SU-DHL-6 (cell line): Measurements from ENCODE around the gene ULBP2.
"Not testable (repeated sequence)": the region's sequence is repeated elsewhere in the genome, so short reads cannot be mapped to it uniquely, and the experiment has no call there.

Experiments used
- H2AFZ ChIP-seq: fragments of 200-600 bp; sonication (generic); 2 replicates; pipeline ENCODE4 v1.6.1; 2014; ENCODE audit warnings: low read depth, mild to moderate bottlenecking, moderate library complexity, mixed read lengths, antibody characterized with exemption, low read length; ENCODE audit not compliant: severe bottlenecking
- H3F3A ChIP-seq: fragments of 200-600 bp; shearing (Covaris generic); 2 replicates; pipeline ENCODE4 v1.6.0; 2016; ENCODE audit warnings: antibody characterized with exemption, mild to moderate bottlenecking; ENCODE audit not compliant: insufficient read depth
- H3K27ac ChIP-seq: fragments of 200-600 bp; sonication (generic); 2 replicates; pipeline ENCODE4 v1.5.1; 2016; ENCODE audit warnings: low read depth, mild to moderate bottlenecking, low read length, moderate library complexity, mixed read lengths
- H3K27me3 ChIP-seq: fragments of 200-600 bp; sonication (generic), shearing (Covaris generic); 2 replicates; pipeline ENCODE4 v1.6.0; 2014; ENCODE audit warnings: mild to moderate bottlenecking, low read length
- H3K36me3 ChIP-seq: fragments of 200-600 bp; sonication (generic); 2 replicates; pipeline ENCODE4 v1.6.1; 2014; ENCODE audit warnings: mild to moderate bottlenecking, low read length, mixed read lengths
- H3K4me2 ChIP-seq: fragments of 300-600, 200-600 bp; shearing (Covaris generic), sonication (generic); 2 replicates; pipeline ENCODE4 v1.6.0; 2014; ENCODE audit warnings: low read length, low read depth, mild to moderate bottlenecking; ENCODE audit not compliant: poor library complexity, severe bottlenecking
- H3K4me3 ChIP-seq: fragments of 200-600 bp; sonication (generic); 2 replicates; pipeline ENCODE4 v1.5.1; 2014; ENCODE audit warnings: antibody characterized with exemption, low read length, mild to moderate bottlenecking, mixed read lengths; ENCODE audit not compliant: insufficient read depth, poor library complexity, severe bottlenecking
- H3K79me2 ChIP-seq: fragments of 200-600 bp; sonication (generic); 2 replicates; pipeline ENCODE4 v1.6.1; 2014; ENCODE audit warnings: mild to moderate bottlenecking, low read length, moderate library complexity; ENCODE audit not compliant: insufficient read depth
- H3K9ac ChIP-seq: fragments of 200-600 bp; sonication (generic); 2 replicates; pipeline ENCODE4 v1.7.0; 2014; ENCODE audit warnings: mild to moderate bottlenecking, low read length
- H3K9me2 ChIP-seq: fragments of 200-600 bp; sonication (generic); replicated peaks from 2 replicates; pipeline ENCODE4 v1.6.1; 2014; ENCODE audit warnings: low read length; ENCODE audit not compliant: insufficient read depth
- H3K9me3 ChIP-seq: fragments of 200-600 bp; sonication (generic); 2 replicates; pipeline ENCODE4 v1.6.1; 2014; ENCODE audit warnings: low read length, mixed read lengths; ENCODE audit not compliant: insufficient read depth
- H4K20me1 ChIP-seq: fragments of 200-600 bp; sonication (generic); 2 replicates; pipeline ENCODE4 v1.6.1; 2014; ENCODE audit warnings: low read depth, mild to moderate bottlenecking, antibody characterized with exemption, low read length, moderate library complexity, mixed read lengths
- EZH2phosphoT487 ChIP-seq: fragments of 200-600 bp; sonication (generic), shearing (Covaris generic); conservative IDR thresholded peaks from 2 replicates; pipeline ENCODE4 v1.6.1; 2018; ENCODE audit warnings: mild to moderate bottlenecking, antibody characterized with exemption, low read length, moderate library complexity, mixed read lengths
- TF ChIP-seq, protein P1 (sequence below): fragments of 200-600 bp; sonication (generic); IDR thresholded peaks from one replicate; pipeline ENCODE4 v1.5.1; 2017; ENCODE audit warnings: antibody characterized with exemption, mild to moderate bottlenecking, low read length, moderate library complexity; ENCODE audit not compliant: insufficient read depth, poor library complexity, severe bottlenecking

The ULBP2 gene

DNA sequence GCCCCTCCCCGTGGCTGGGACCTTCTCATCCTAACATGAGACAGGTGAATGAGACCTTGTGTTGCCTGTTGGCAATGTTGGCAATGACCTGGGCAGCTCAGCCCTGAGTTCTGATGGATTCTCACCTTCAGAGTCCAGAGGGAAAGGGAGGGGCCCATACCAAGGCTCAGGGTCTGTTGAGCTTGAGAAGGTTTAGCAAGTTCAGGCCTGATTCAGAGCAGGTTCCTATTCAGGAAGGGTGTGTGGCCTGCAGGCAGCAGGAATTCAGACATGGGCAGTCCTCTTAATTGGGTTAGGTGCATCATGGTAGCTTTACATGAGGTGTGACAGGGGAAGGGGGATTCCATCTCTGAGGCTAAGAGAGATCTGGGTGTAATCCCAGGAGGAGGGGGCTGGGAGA is 5.7 kb downstream of the ULBP2 start:
- H3K9me2 ChIP-seq, H3F3A ChIP-seq, H3K9me3 ChIP-seq, H3K79me2 ChIP-seq, H3K4me3 ChIP-seq, H3K27ac ChIP-seq, H3K36me3 ChIP-seq, H4K20me1 ChIP-seq, H3K4me2 ChIP-seq, H2AFZ ChIP-seq, H3K9ac ChIP-seq, H3K27me3 ChIP-seq: not testable (repeated sequence)

DNA sequence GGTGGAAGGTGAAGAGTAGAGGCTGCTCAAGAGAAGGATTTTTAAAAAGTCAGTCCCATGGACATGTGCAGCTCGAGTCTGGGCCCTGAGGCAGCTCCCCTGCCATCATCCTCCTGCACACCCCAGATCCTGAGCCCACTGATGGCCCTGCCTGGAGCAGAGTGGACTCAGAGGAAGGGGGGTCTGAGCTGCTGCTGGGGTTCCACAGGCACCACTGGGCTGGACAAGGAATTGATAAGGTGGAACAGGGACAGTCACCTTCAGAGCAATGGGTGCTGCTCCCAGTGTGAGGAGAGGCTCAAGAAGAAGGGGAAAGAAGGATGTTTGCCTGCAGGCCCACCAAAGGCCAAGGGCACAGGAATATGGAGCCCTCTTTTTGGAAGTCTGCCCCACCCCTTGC is 6.2 kb downstream of the ULBP2 start:
- no peak overlapping the region for H2AFZ ChIP-seq
- no peaks in the 10 kb centered on the region for H3F3A ChIP-seq
- no peak for TF ChIP-seq EZH2phosphoT487
- TF ChIP-seq, protein P1, sequence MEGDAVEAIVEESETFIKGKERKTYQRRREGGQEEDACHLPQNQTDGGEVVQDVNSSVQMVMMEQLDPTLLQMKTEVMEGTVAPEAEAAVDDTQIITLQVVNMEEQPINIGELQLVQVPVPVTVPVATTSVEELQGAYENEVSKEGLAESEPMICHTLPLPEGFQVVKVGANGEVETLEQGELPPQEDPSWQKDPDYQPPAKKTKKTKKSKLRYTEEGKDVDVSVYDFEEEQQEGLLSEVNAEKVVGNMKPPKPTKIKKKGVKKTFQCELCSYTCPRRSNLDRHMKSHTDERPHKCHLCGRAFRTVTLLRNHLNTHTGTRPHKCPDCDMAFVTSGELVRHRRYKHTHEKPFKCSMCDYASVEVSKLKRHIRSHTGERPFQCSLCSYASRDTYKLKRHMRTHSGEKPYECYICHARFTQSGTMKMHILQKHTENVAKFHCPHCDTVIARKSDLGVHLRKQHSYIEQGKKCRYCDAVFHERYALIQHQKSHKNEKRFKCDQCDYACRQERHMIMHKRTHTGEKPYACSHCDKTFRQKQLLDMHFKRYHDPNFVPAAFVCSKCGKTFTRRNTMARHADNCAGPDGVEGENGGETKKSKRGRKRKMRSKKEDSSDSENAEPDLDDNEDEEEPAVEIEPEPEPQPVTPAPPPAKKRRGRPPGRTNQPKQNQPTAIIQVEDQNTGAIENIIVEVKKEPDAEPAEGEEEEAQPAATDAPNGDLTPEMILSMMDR = no peak
- no peak overlapping the region for H3K4me3 ChIP-seq
- H3K9ac ChIP-seq = no peak overlapping the region
- H3K79me2 ChIP-seq = no peaks in the 10 kb centered on the region
- no peak overlapping the region for H3K4me2 ChIP-seq
- H4K20me1 ChIP-seq = no peaks in the 10 kb centered on the region
- H3K27me3 ChIP-seq = no peaks in the 10 kb centered on the region
- no peaks in the 10 kb centered on the region for H3K36me3 ChIP-seq
- H3K9me2 ChIP-seq = no peaks in the 10 kb centered on the region
- no peaks in the 10 kb centered on the region for H3K9me3 ChIP-seq
- no peak overlapping the region for H3K27ac ChIP-seq

DNA sequence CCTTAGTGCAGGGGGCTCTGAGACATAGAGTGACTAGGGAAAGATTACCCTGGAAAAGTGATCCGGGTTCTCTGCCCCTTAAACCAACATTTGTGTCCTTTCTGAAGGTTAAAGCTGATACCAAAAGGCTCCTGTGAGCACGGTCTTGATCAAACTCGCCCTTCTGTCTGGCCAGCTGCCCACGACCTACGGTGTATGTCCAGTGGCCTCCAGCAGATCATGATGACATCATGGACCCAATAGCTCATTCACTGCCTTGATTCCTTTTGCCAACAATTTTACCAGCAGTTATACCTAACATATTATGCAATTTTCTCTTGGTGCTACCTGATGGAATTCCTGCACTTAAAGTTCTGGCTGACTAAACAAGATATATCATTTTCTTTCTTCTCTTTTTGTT is 6.8 kb downstream of the ULBP2 start:
- no peak for TF ChIP-seq EZH2phosphoT487
- TF ChIP-seq, protein P1 = no peak

DNA sequence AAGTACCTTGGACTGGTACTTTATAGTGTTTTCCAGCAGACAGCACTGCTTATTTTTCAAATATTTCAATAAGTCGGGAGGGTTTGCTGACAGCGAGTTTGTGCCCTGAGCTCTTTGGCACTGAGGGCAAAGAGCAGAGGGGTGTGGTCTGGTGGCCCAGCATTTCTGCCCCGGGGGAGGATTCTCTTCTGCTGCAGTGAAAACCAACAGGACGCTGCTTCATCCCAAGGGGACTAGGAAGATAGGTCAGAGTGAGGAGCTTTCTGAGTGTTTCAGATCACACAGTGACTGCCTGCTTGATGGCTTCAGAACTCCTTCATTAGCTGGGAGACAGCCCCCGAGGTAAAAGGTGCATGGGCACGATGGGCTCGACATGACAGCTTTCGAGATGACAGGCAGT is 8.6 kb downstream of the ULBP2 start:
- TF ChIP-seq EZH2phosphoT487 = no peak
- TF ChIP-seq, protein P1 = no peak
- Histone ChIP-seq H3K27ac (no peak overlapping the region), H4K20me1 (no peaks in the 10 kb centered on the region), H3K27me3 (no peaks in the 10 kb centered on the region), H3K4me3 (no peak overlapping the region), H3K9me3 (no peaks in the 10 kb centered on the region), H2AFZ (no peak overlapping the region), H3K79me2 (no peaks in the 10 kb centered on the region), H3F3A (no peaks in the 10 kb centered on the region), H3K9me2 (no peaks in the 10 kb centered on the region), H3K36me3 (no peaks in the 10 kb centered on the region), H3K4me2 (no peak overlapping the region), H3K9ac (no peak overlapping the region)

More for the DNA sequence above, 6.8 kb downstream of the ULBP2 start:
- Histone ChIP-seq H2AFZ (no peak overlapping the region), H3K27ac (no peak overlapping the region), H3K9me3 (no peaks in the 10 kb centered on the region), H3K79me2 (no peaks in the 10 kb centered on the region), H3K27me3 (no peaks in the 10 kb centered on the region), H3F3A (no peaks in the 10 kb centered on the region), H3K4me3 (no peak overlapping the region), H3K36me3 (no peaks in the 10 kb centered on the region), H4K20me1 (no peaks in the 10 kb centered on the region), H3K9ac (no peak overlapping the region), H3K9me2 (no peaks in the 10 kb centered on the region), H3K4me2 (no peak overlapping the region)
